ENCODE measurements around the gene MRPL36.

DNA sequence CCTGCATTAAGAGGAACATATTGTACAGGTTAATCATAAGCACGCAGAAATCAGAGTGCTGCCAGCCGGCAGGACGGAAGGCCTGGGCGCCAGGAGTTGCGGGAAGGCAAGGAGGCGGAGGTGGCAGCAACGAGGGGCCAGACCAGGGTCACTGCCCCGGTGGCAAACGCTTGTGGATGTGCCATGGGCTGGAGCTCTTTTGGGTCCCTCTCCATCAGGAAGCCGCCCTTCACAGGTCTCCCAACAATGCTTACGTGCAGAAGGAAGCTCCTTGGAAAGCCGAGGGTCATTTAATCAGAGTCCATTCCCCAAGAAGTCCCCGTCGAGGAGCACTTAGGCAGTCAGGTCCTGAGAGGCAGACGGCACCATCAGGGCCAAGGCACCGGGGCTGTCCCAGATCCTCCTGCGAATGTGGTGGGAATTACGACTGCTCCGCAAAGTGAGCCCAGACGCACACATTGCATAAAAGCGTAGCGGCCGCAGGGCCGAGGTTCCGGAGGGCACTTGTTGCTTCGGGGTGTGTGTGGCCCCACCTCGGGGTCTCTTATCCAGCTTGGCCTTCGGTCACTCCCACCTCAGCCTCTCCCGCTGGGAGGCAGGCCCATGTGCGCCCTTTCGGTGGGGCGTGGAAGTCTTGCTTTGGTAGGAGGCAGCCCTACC, 20.5 kb downstream of the MRPL36 start:
- TF ChIP-seq, protein P1, sequence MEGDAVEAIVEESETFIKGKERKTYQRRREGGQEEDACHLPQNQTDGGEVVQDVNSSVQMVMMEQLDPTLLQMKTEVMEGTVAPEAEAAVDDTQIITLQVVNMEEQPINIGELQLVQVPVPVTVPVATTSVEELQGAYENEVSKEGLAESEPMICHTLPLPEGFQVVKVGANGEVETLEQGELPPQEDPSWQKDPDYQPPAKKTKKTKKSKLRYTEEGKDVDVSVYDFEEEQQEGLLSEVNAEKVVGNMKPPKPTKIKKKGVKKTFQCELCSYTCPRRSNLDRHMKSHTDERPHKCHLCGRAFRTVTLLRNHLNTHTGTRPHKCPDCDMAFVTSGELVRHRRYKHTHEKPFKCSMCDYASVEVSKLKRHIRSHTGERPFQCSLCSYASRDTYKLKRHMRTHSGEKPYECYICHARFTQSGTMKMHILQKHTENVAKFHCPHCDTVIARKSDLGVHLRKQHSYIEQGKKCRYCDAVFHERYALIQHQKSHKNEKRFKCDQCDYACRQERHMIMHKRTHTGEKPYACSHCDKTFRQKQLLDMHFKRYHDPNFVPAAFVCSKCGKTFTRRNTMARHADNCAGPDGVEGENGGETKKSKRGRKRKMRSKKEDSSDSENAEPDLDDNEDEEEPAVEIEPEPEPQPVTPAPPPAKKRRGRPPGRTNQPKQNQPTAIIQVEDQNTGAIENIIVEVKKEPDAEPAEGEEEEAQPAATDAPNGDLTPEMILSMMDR (IDR thresholded peaks at IDR 0.05): no peak
- TF ChIP-seq POLR2A (IDR thresholded peaks at IDR 0.05): no peak

All from gastroesophageal sphincter (tissue), 3 donors.